GM12878 (cell line): ENCODE results near the gene NEMF. TPM values are rescaled to one million over a fixed set of nuclear protein-coding genes. Genes with fewer than 3 reads are reported as not detected.

ENCODE experiments used
- ATAC-seq: fragments of 200-7000 bp; cut with Tn5 transposase; 3 replicates; pipeline ENCODE4 v1.9.1; 2020; ENCODE audit warnings: mild to moderate bottlenecking, moderate library complexity
- BruUV-seq: library from RNA; stranded (reverse); fragments of 400-500 nt; replicated peaks from 2 replicates; lab custom pipeline; 2021; lab: Mats Ljungman, UMichigan
- CTCF ChIA-PET: fragments of 300-600 bp; sonication (Branson Sonifier 250); formaldehyde crosslinking; extraction: SDS; loops from one replicate; lab custom pipeline; 2021; ENCODE audit warnings: inconsistent platforms; lab: Yijun Ruan, JAX
- POLR2A ChIA-PET: fragments of 350-600 bp; formaldehyde crosslinking; extraction: SDS; loops from one replicate; lab custom pipeline; 2021; ENCODE audit warnings: inconsistent platforms; lab: Charles Lee
- RAD21 ChIA-PET: fragments of 300-600 bp; sonication (Branson Sonifier 250); formaldehyde crosslinking; loops from one replicate; lab custom pipeline; 2023; ENCODE audit warnings: antibody characterized with exemption; ENCODE audit not compliant: unreplicated experiment; lab: Charles Lee
- SMC1A ChIA-PET: fragments of 300-600 bp; sonication (Branson Sonifier 250); formaldehyde crosslinking; loops from one replicate; lab custom pipeline; 2023; ENCODE audit not compliant: unreplicated experiment, uncharacterized antibody; lab: Charles Lee
- DNase-seq: peaks from one replicate; pipeline ENCODE4 v3.0.0-alpha.2; 2011; ENCODE audit warnings: low read depth, low spot score
- FAIRE-seq: peaks from 3 replicates; lab custom pipeline; 2011; peaks lifted over from hg19 to GRCh38; lab: Jason Lieb, UNC
- H2AFZ ChIP-seq: 2 replicates; pipeline ENCODE4 v1.6.0; 2011; ENCODE audit warnings: low read depth, low read length, control low read depth; ENCODE audit not compliant: control insufficient read depth
- H3K27ac ChIP-seq: 2 replicates; pipeline ENCODE4 v1.5.1; 2011; ENCODE audit warnings: control low read depth; ENCODE audit not compliant: control insufficient read depth, insufficient read depth
- H3K27me3 ChIP-seq, 2 experiments: replicated peaks in 1 of 2; 2 replicates each; pipeline versions ENCODE4 v1.6.0 to v1.6.1; 2011; ENCODE audit warnings: low read length in 1 of 2; ENCODE audit not compliant: control insufficient read depth in 2 of 2, insufficient read depth in 2 of 2
- H3K36me3 ChIP-seq, 2 experiments: 2 replicates each; pipeline ENCODE4 v1.5.1; 2011; ENCODE audit warnings: low read length in 1 of 2; ENCODE audit not compliant: control insufficient read depth in 2 of 2, insufficient read depth in 2 of 2
- H3K4me1 ChIP-seq: 2 replicates; pipeline ENCODE4 v1.6.1; 2011; ENCODE audit warnings: mild to moderate bottlenecking, low read length, moderate library complexity, mixed read lengths; ENCODE audit not compliant: control insufficient read depth, insufficient read depth
- H3K4me2 ChIP-seq: 2 replicates; pipeline ENCODE4 v1.6.0; 2011; ENCODE audit warnings: control low read depth; ENCODE audit not compliant: control insufficient read depth, insufficient read depth
- H3K4me3 ChIP-seq: fragments of 200-600 bp; sonication (generic); 2 replicates; pipeline ENCODE4 v1.5.1; 2016
- H3K79me2 ChIP-seq: 2 replicates; pipeline ENCODE4 v1.6.0; 2011; ENCODE audit warnings: low read length; ENCODE audit not compliant: control insufficient read depth, insufficient read depth
- H3K9ac ChIP-seq: 2 replicates; pipeline ENCODE4 v1.8.0; 2011; ENCODE audit warnings: low read length, control low read depth, mixed read lengths; ENCODE audit not compliant: control insufficient read depth, insufficient read depth
- H3K9me3 ChIP-seq: replicated peaks from 3 replicates; pipeline ENCODE4 v1.5.1; 2011; ENCODE audit warnings: mild to moderate bottlenecking, low read length; ENCODE audit not compliant: control insufficient read depth, insufficient read depth
- H4K20me1 ChIP-seq: 2 replicates; pipeline ENCODE4 v1.6.0; 2011; ENCODE audit not compliant: control insufficient read depth, insufficient read depth
- ATF7 ChIP-seq: fragments of 450-650 bp; IDR thresholded peaks from 2 replicates; pipeline ENCODE4 v1.6.1; 2016; ENCODE audit warnings: low read depth, mild to moderate bottlenecking
- BCLAF1 ChIP-seq: fragments of 450-650 bp; IDR thresholded peaks from 2 replicates; pipeline ENCODE4 v1.6.1; 2017; ENCODE audit warnings: antibody characterized with exemption, mild to moderate bottlenecking, moderate library complexity
- BMI1 ChIP-seq: fragments of 450-650 bp; IDR thresholded peaks from 2 replicates; pipeline ENCODE4 v1.6.1; 2016; ENCODE audit warnings: mild to moderate bottlenecking, moderate library complexity, borderline replicate concordance
- CREB1 ChIP-seq: IDR thresholded peaks from 2 replicates; pipeline ENCODE4 v1.6.1; 2012; ENCODE audit warnings: low read depth, mild to moderate bottlenecking, inconsistent platforms
- E2F8 ChIP-seq: fragments of 450-650 bp; IDR thresholded peaks from 2 replicates; pipeline ENCODE4 v1.6.1; 2018; ENCODE audit warnings: mild to moderate bottlenecking, low read depth, moderate library complexity; ENCODE audit not compliant: partially characterized antibody
- IKZF1 ChIP-seq: fragments of 450-650 bp; conservative IDR thresholded peaks from 2 replicates; pipeline ENCODE4 v1.6.1; 2017; ENCODE audit warnings: antibody characterized with exemption, mild to moderate bottlenecking
- NR2C2 ChIP-seq: IDR thresholded peaks from 2 replicates; pipeline ENCODE4 v1.6.1; 2011; ENCODE audit warnings: borderline replicate concordance, low read depth; ENCODE audit not compliant: control insufficient read depth, insufficient read length
- YY1 ChIP-seq: IDR thresholded peaks from 2 replicates; pipeline ENCODE4 v1.6.1; 2011; ENCODE audit warnings: low read depth, mild to moderate bottlenecking, low read length
- ZNF687 ChIP-seq: fragments of 450-650 bp; IDR thresholded peaks from 2 replicates; pipeline ENCODE4 v1.6.1; 2017; ENCODE audit warnings: mild to moderate bottlenecking, moderate library complexity
- WGBS: methylation state at CpG from one replicate; pipeline ENCODE4 v1.1.6; 2016; ENCODE audit warnings: low lambda C conversion rate; ENCODE audit not compliant: insufficient replicate concordance, insufficient coverage; ENCODE audit errors: missing lambda C conversion rate; 5-methylcytosine and 5-hydroxymethylcytosine counted together
- in situ Hi-C: fragments of 300-500 bp; cut with MboI; formaldehyde crosslinking; loops from 9 replicates; pipeline ENCODE4 v1.14.3; 2018; ENCODE audit warnings: mixed read lengths
- intact Hi-C: fragments of 100-400 bp; cut with micrococcal nuclease; formaldehyde crosslinking; loops from one replicate; pipeline ENCODE4 v1.14.2; 2022; ENCODE audit not compliant: unreplicated experiment
- polyA plus RNA-seq, 11 experiments: library from polyadenylated mRNA; depleted of rRNA in 4 of 11; unstranded in 6 of 11; stranded (reverse) in 5 of 11; fragments of >200 nt; fragmentation: Nextera tagmentation in 4 of 11; fragmentation: Illumina TruSeq in 1 of 11; extraction: Ambion mirVana in 4 of 11; extraction: Trizol in 1 of 11; gene quantifications; 1 replicate in 1 of 11; 2 replicates in 10 of 11; pipeline versions ENCODE4 v1.2.1 to v1.2.3, GENCODE V29; 2011 to 2016; ENCODE audit warnings: inconsistent platforms in 2 of 11, missing spikeins in 2 of 11, low read depth in 1 of 11
- total RNA-seq, 4 experiments: library from RNA; depleted of rRNA in 3 of 4; stranded (reverse); fragments of >200 nt in 3 of 4; fragmentation: Illumina TruSeq in 1 of 4; extraction: Trizol in 1 of 4; gene quantifications; 2 replicates each; pipeline versions ENCODE4 v1.2.1 to v1.2.3, GENCODE V29; 2013 to 2021

The NEMF gene
- total and polyA plus RNA-seq, 10 of the 15 experiments (the other 5 are each of a cell fraction or from before 2014, with no cell fraction given), result 31.5 to 80.1 (median 61.1) TPM

GRCh38 chr14:49768301-49769121, 84.1 kb downstream of the NEMF start:
- peak overlapping the region; percentile 93 for H3K27ac ChIP-seq
- DNase-seq, result no peak
- peak overlapping the region; percentile 82 for H3K4me2 ChIP-seq
- in situ Hi-C loops (loop anchor here (5.0 to 25.0 kb wide), 2 partner anchors 131 to 306 kb away; partner anchors contain the start of gene DNAAF2), intact Hi-C loops (loop anchor here (1.0 to 10.0 kb wide), 2 partner anchors 134 to 346 kb away; partner anchors contain the start of gene VCPKMT)
- no peaks in the 10 kb centered on the region for H3K27me3 ChIP-seq
- ChIA-PET RAD21 (interaction anchor here (0.6 to 3.2 kb wide), 14 partner anchors 26 to 969 kb away, joined by 3 to 18 read pairs (median 4); partner anchors contain the start of genes MGAT2, NEMF, POLE2 and RPL36AL), CTCF (interaction anchor here (0.7 to 2.8 kb wide), 13 partner anchors 11 to 344 kb away, joined by 3 to 14 read pairs (median 4); partner anchors contain the start of genes DNAAF2, KLHDC1 and NEMF), POLR2A (interaction anchor here (0.8 to 2.9 kb wide), 16 partner anchors 27 to 344 kb away, joined by 3 to 31 read pairs (median 4); partner anchors contain the start of genes DNAAF2, MGAT2, NEMF and POLE2), SMC1A (interaction anchor here (0.9 to 4.1 kb wide), 11 partner anchors 12 to 339 kb away, joined by 3 to 18 read pairs (median 4); partner anchors contain the start of genes DNAAF2, POLE2 and RPL36AL)
- peak overlapping the region; percentile 86 for H3K9ac ChIP-seq
- peak; percentile 64 for ATAC-seq
- 1% methylated on average over 65 of the region's 67 CpGs for WGBS
- BruUV-seq, result TSS peak; percentile 58
- 0 out of 4 replicates have a peak, but pooled peaks cover 0 to 5% of the 10 kb centered on the region in 2 experiments for H3K36me3 ChIP-seq
- peak overlapping the region; percentile 93 for H3K4me3 ChIP-seq
- H4K20me1 ChIP-seq, result no peaks in the 10 kb centered on the region
- peaks cover 7% of the 10 kb centered on the region for H3K4me1 ChIP-seq
- H3K9me3 ChIP-seq, result no peaks in the 10 kb centered on the region
- H3K79me2 ChIP-seq, result peaks cover 11% of the 10 kb centered on the region
- no peak for FAIRE-seq
- H2AFZ ChIP-seq, result peak overlapping the region; percentile 93
- TF ChIP-seq BMI1, result no peak
- peak; percentile 72 for TF ChIP-seq E2F8
- peak; percentile 87 for TF ChIP-seq CREB1
- no peak for TF ChIP-seq ZNF687
- peak; percentile 41 for TF ChIP-seq IKZF1
- peak; percentile 66 for TF ChIP-seq ATF7
- TF ChIP-seq NR2C2, result no peak
- no peak for TF ChIP-seq BCLAF1
- peak; percentile 86 for TF ChIP-seq YY1
